Anterior cingulate cortex (tissue), 58 donors: Measurements from ENCODE around the gene MASP2.
"Not testable (repeated sequence)": the region's sequence is repeated elsewhere in the genome, so short reads cannot be mapped to it uniquely, and the experiment has no call there.

Experiments used
- DNase-seq, 58 donors: peaks; one replicate each; lab custom pipeline; 2025; lab: John Stamatoyannopoulos, UW

The MASP2 gene

DNA sequence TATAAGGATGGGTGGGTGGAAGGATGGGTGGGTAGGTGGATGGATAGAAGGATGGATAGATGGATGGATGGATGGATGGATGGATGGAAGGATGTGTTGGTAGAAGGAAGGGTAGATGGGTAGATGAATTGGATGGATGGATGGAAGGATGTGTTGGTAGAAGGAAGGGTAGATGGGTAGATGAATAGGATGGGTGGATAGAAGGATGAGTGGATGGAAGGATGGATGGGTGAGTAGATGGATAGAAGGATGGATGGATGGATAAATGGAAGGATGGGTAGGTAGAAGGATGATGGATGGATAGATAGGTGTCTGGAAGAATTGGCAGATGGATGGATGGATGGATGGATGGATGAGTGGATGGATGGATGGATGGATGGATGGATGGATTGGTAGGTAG lies 6.0 kb downstream of the MASP2 start:
- no peak for DNase-seq

DNA sequence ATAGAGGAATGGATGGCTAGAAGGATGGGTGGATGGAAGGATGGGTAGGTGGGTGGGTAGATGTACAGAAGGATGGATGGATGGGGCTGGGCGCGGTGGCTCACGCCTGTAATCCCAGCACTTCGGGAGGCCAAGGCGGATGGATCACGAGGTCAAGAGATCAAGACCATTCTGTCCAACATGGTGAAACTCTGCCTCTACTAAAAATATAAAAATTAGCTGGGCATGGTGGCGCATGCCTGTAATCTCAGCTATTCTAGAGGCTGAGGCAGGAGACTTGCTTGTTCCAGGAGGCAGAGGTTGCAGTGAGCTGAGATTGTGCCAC lies 7.0 kb downstream of the MASP2 start:
- not testable (repeated sequence) for DNase-seq

- DNase-seq: no peak
Observed at GRCh38 chr1:11039351-11040104, 7.5 kb downstream of the MASP2 start.

DNA sequence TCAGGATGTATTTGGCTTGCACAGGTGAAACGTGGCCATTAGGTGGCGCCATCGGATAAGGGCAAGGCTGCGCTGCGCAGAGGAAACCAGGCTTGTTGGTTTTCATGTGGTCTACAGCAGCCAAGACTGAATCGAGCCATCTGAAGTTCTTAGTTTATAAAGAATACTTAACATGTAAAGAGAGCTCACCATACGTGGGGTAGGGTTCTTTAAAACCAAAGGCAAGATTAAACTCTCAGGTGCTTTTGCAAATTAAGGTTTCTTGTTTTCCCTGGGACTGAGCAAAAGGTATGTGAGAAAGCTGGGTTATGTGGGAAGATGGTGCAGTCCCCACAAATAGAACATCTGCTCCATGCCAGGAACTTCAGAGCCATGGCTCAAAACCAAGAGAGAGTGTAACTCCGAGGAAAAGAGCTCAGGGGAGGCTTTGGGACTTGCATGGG lies 9.3 kb downstream of the MASP2 start:
- peak; percentile 17 to 94 (median 74) for DNase-seq

DNA sequence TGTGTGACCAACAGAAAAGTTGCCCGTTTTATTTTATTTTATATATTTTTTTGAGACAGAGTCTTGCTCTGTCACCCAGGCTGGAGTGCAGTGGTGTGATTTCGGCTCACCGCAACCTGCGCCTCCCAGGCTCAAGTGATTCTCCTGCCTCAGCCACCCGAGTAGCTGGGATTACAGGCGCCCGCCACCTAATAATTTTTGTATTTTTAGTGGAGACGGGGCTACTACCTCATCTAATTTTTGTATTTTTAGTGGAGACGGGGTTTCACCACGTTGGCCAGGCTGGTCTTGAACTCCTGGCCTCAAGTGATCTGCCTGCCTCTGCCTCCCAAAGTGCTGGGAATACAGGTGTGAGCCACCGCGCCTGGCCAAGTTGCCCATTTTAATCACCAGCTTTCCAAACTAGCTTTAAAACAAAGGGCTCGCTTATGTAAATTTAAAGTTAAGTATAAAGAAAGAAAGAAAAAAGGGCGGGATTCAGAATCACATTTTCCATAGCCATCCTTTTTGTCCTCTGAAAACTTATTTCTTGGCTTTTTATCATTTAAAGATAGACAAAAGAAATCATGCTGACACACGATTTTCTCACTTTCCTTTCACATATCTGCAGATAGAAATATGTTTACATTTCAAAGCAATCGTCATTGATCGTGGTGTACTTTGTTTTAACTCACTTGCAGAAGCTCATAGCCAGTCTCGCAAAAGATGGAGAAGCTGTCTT lies 9.9 kb downstream of the MASP2 start:
- DNase-seq: not testable (repeated sequence)

- no peak for DNase-seq
Observed at GRCh38 chr1:11031624-11032262, 15.3 kb downstream of the MASP2 start.

DNA sequence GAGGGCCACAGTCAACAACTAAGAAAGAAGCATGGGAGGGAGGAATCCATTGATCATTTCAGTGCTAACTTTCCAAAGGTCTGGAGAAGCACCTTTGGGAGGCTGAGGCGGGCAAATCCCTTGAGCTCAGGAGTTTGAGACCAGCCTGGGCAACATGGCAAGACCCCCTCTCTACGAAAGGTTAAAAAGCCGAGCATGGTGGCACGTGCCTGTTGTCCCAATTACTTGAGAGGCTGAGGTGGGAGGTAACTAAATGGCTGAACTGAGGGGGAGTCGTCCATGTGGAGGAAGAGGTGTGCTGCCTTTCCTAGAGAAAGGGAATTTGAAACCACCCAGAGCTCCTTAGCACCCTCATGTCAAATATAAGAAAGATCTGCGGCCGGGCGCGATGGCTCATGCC lies 16.2 kb downstream of the MASP2 start:
- DNase-seq: no peak

DNA sequence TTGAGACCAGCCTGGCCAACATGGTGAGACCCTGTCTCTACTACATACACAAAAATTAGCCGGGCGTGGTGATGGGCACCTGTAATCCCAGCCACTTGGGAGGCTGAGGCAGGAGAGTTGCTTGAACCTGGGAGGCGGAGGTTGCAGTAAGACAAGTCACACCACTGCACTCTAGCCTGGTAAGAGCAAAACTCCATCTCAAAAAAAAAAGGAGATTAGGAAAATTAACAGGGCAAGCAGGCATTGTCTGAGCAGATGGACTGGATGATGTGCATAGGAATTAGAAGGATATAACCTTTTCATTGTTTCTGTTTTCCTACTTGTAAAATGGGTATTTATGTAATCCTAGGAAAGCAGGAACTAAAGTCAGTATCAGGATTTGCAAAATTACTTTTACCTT lies 19.0 kb downstream of the MASP2 start:
- no peak for DNase-seq

DNA sequence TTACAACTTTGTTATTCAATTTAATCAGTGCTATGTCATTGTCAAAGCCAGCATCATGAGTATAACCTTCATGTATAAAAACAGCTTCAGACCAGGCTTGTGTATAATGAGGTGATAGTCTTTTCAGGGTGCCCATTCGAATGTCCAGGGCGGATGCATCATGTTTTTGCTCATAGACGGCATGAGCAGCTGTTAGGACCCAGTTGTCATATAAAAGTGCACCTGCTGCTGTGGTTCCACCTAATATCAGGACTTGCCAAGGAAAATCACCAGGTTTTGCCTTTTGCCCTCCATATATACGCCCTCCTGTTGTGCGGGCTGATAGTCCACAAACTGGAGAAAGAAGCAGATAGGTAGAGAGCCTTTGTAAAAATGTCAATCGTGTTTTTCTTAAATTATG lies 19.7 kb downstream of the MASP2 start:
- no peak for DNase-seq

DNA sequence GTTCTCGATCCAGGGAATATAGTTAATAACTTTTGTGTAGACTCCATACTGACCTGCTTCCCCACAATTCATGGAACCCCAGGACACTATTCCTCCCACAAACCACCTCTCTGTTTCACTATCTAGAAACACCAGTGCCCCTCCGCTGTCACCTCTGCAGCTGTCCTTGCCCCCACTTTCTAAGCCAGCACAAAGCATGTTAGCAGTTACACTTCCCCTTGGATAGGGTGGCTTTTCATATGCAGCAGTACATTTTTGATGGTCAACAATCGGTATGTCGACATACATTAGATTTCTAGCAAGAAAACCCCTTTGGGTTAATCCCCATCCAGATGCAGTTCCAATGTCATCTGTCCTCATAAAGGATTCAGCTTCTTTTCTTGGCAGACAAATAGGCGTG lies 20.1 kb downstream of the MASP2 start:
- no peak for DNase-seq

DNA sequence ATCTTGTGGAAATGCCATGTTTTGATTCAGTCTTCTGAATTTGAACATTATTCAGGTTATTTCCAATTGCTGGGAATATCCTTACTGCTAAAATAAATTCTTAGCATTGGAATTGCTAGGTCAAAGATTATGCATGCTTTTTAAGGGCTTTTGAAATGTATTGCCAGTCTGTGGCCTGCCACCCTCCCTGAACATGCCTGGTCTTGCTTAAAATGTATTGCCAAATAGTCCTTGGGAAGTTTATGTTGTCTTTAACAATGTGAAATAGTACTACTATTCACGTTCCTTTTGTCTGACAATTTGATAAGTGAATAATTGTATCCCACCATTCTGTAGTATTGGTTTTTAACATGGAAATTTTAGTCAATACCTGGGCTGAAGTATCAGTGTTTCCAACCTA lies 21.0 kb downstream of the MASP2 start:
- no peak for DNase-seq

DNA sequence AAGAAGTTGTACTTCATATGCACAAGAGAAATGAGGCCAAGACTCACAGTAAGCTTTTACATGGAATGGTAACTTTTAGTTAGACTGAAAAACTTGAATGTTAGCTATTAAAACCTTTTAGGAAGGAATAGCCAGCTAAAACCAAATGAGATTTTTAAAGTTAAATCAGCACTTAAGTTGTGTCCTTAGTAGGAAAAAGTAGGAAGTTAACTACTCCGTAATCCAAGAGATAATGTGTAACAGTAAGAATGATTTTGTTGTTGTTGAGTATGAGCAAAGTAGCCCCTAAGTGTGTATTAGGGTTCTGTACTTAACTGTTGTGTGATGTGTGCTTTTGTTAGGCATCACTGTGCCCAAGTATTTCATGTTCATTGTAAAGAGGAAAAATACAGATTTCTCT lies 21.4 kb downstream of the MASP2 start:
- no peak for DNase-seq

DNA sequence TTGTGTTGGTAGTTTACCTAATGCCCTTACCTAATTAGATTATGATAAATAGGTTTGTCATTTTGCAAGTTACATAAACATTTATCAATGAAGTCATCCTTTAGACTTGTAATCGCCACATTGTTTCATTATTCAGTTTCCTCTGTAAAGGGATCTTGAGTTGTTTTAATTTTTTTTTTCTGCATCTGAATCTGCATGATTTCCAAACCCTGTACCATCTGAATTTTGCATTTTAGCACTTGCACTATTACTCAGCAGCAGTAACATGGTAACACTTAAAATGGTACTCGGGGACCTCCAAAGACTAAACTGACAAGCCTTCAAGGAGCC lies 22.2 kb downstream of the MASP2 start:
- no peak for DNase-seq

- DNase-seq: no peak
Observed at GRCh38 chr1:11024154-11024873, 22.7 kb downstream of the MASP2 start.

DNA sequence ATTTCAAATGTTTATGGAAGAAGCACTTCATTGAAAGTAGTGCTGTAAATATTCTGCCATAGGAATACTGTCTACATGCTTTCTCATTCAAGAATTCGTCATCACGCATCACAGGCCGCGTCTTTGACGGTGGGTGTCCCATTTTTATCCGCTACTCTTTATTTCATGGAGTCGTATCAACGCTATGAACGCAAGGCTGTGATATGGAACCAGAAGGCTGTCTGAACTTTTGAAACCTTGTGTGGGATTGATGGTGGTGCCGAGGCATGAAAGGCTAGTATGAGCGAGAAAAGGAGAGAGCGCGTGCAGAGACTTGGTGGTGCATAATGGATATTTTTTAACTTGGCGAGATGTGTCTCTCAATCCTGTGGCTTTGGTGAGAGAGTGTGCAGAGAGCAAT lies 23.8 kb downstream of the MASP2 start:
- DNase-seq: no peak

DNA sequence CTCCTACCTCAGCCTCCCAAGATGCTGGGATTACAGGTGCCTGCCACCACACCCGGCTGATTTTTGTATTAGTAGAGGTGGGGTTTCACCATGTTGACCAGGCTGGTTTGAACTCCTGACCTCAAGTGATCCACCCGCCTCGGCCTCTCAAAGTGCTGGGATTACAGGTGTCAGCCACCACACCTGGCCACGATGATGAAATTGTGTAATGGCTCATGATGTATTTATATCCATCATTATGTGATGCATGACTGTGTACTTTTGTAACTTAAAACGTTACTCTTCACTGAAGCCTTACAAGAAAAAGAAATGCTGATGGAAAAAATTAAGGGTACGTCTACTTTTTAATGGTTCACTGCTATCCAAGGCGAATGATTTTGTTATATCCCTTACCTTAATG lies 27.1 kb downstream of the MASP2 start:
- no peak for DNase-seq

DNA sequence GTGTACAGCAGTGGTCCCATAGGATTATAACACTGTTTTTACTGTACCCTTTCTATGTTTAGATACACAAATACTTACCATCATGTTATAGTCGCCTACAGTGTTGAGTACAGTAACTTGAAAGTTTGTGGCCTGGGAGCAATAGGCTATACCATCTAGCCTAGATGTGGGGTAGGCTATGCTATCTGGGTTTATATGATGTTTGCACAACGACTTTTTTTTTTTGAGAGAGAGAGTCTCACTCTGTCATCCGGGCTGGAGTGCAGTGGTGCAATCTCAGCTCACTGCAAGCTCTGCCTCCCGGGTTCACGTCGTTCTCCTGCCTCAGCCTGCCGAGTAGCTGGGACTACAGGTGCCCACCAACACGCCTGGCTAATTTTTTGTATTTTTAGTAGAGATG lies 27.7 kb downstream of the MASP2 start:
- not testable (repeated sequence) for DNase-seq

DNA sequence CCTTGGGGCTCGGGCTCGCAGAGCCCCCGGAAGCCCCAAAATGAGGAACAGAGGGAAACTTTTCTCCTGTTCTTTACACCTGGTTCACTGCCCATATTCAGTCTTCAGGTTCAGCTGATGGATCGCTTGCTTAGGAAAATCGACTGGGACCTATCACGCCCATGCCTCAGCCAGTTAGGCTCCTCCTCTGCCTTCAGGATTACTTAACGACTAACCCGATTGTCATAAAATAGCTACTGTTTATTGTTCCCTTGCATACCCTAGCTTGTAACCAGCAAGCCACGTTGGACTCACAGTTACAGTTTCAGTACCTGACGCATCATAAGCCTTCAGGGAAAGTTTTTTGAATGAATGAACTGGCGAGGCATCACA lies 33.9 kb downstream of the MASP2 start:
- no peak for DNase-seq

DNA sequence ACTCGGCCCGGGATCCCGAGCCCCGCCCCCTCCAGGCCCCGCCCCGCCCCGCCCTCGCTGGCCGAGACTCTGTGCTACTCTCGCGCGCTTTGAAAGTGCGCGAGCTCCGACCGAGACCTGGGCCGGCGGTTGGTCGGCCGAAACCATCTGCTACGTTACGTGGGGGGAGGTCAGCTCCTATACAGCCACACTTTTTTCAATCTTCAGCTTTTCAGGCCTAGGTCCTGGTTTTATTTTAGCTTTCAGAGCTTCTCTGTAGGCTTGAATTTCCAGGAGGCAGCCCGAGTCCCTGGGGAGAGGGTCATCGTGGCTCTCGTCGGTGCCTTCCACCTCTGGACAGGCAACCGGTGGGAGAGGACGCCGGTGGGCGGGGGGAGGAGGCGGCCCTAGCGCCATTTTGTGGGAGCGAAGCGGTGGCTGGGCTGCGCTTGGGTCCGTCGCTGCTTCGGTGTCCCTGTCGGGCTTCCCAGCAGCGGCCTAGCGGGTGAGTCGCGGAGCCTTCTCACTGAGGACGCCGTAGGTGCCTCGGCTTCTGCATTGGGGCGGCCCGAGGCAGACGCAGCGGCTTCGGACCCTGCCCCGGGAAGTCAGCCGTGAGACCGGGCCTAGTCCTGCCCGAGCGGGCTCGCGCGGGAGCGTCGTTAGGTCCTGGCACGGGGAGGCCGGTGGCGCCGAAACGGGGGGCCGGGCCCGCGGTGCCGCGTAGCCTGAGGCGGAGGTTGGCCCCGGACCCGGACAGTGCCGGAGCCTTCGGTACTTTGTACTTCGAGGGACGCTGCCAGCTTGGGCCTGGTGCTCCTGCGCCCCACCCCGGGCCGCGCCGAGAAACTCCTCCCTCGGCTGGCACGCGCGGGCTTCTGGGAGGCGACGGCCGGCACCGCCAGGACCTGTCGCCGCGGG lies 34.5 kb downstream of the MASP2 start, which contains the start of gene TARDBP:
TARDBP (plus strand) TSS at position 395 of the 900 bp plus-strand sequence. CDS start 1,074 bp downstream, outside the sequence.
- peak; percentile 23 to 96 (median 89) for DNase-seq

DNA sequence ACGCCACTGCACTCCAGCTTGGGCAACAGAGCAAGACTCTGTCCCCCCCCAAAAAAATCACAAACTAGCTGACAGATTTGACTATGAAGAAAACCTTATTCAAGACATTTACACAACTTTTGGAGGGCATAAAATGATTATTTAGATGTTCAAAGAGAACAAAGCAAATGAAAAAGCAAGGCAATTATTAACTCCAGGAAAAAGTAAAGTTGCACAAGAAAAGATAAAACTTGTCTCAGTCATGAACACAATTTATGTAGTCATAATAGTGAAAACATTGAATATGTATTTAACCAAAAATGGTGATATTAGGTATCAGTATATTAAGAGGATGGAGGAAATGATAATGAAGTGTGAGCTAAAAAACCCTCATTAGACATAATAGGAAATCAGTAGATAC lies 46.5 kb downstream of the MASP2 start:
- no peak for DNase-seq
